Lung (tissue), 12 donors: ENCODE measurements around the gene ALK. TPM values are rescaled to one million over a fixed set of nuclear protein-coding genes. Genes with fewer than 3 reads are reported as not detected.

Experiments used
- ATAC-seq: fragments of 200-7000 bp; cut with Tn5 transposase; one replicate; pipeline ENCODE4 v1.9.1; 2020; ENCODE audit warnings: moderate number of reproducible peaks; ENCODE audit not compliant: insufficient read depth, low FRiP score
- DNase-seq, 3 donors: peaks; one replicate each; pipeline ENCODE4 v3.0.0-alpha.2; 2013 to 2017
- H3K27ac ChIP-seq, 2 donors: one replicate each; pipeline ENCODE4 v1.5.1; 2013; ENCODE audit warnings: mild to moderate bottlenecking in 2 of 2, moderate library complexity in 2 of 2, control low read depth in 1 of 2, inconsistent platforms in 1 of 2, low read depth in 1 of 2, low read length in 1 of 2
- H3K27me3 ChIP-seq, 3 donors: one replicate each; pipeline ENCODE4 v1.5.1; 2013; ENCODE audit warnings: low read length in 2 of 3; ENCODE audit not compliant: control insufficient read depth in 3 of 3, insufficient read depth in 3 of 3
- H3K36me3 ChIP-seq, 4 donors: one replicate each; pipeline ENCODE4 v1.5.1; 2013; ENCODE audit warnings: low read length in 4 of 4, mild to moderate bottlenecking in 1 of 4, moderate library complexity in 1 of 4; ENCODE audit not compliant: control insufficient read depth in 4 of 4, insufficient read depth in 4 of 4
- H3K4me1 ChIP-seq, 5 donors: one replicate each; pipeline ENCODE4 v1.5.1; 2013; ENCODE audit warnings: low read length in 5 of 5, mild to moderate bottlenecking in 2 of 5, moderate library complexity in 1 of 5; ENCODE audit not compliant: control insufficient read depth in 5 of 5, insufficient read depth in 5 of 5
- H3K4me3 ChIP-seq: one replicate; pipeline ENCODE4 v1.5.1; 2013; ENCODE audit warnings: mild to moderate bottlenecking, control low read depth, moderate library complexity
- H3K9ac ChIP-seq, 2 donors: one replicate each; pipeline ENCODE4 v1.5.1; 2013; ENCODE audit warnings: low read length in 2 of 2, control low read depth in 1 of 2; ENCODE audit not compliant: insufficient read depth in 1 of 2
- H3K9me3 ChIP-seq, 4 donors: one replicate each; pipeline ENCODE4 v1.5.1; 2013; ENCODE audit warnings: low read length in 3 of 4, mild to moderate bottlenecking in 1 of 4, moderate library complexity in 1 of 4; ENCODE audit not compliant: control insufficient read depth in 4 of 4, insufficient read depth in 3 of 4
- CTCF ChIP-seq: IDR thresholded peaks from 2 replicates; pipeline ENCODE4 v1.5.1; 2012; ENCODE audit warnings: mild to moderate bottlenecking; ENCODE audit errors: control extremely low read depth, extremely low read depth
- WGBS, 2 donors: extraction: QIAGEN DNeasy Blood & Tissue Kit; methylation state at CpG; one replicate each; pipeline ENCODE4 v1.1.7; 2013; 5-methylcytosine and 5-hydroxymethylcytosine counted together
- polyA plus RNA-seq, 2 donors: library from polyadenylated mRNA; stranded (reverse); fragments of 200-250 nt; gene quantifications; one replicate each; pipeline ENCODE4 v1.2.1, GENCODE V29; 2013
- total RNA-seq, 2 donors: library from RNA; depleted of rRNA in 1 of 2; stranded (reverse); fragments of >200 nt in 1 of 2; gene quantifications; one replicate each; pipeline ENCODE4 v1.2.1, GENCODE V29; 2014 to 2021
- donor health status: control.
- donor health status: control.
- donor health status: Bipolar disorder and iron deficiency.
- donor health status: healthy.
- donor health status: DM: yes; HTN: yes; CAD: no.

Gene ALK
- total and polyA plus RNA-seq, 4 donors, result 0.09 to 0.25 (median 0.10) TPM; not detected in 1

- no peak overlapping the region for H3K27ac ChIP-seq
- H3K36me3 ChIP-seq, result no peaks in the 10 kb centered on the region
- no peak overlapping the region for H3K9ac ChIP-seq
- TF ChIP-seq CTCF, result no peak
- ATAC-seq, result no peak
- no peaks in the 10 kb centered on the region for H3K4me1 ChIP-seq
- WGBS, 2 donors, result 77 to 83% methylated on average over 2 of the region's 2 CpGs
- peaks cover 0 to 2% (median 0%) of the 10 kb centered on the region in 3 donors for H3K27me3 ChIP-seq
- H3K4me3 ChIP-seq, result no peak overlapping the region
- H3K9me3 ChIP-seq, result peaks cover 0 to 6% (median 0%) of the 10 kb centered on the region in 4 donors
- no peak for DNase-seq
These were observed 533.3 kb downstream of the ALK start for GRCh38 chr2:29388071-29388470.

- 82 to 83% methylated on average over 2 of the region's 2 CpGs for WGBS, 2 donors
- no peak overlapping the region for H3K4me3 ChIP-seq
- peaks cover 0 to 2% (median 0%) of the 10 kb centered on the region in 3 donors for H3K27me3 ChIP-seq
- no peak overlapping the region for H3K9ac ChIP-seq
- H3K27ac ChIP-seq, result no peak overlapping the region
- no peak for DNase-seq
- H3K9me3 ChIP-seq, result no peaks in the 10 kb centered on the region
- H3K36me3 ChIP-seq, result no peaks in the 10 kb centered on the region
- TF ChIP-seq CTCF, result no peak
- H3K4me1 ChIP-seq, result no peaks in the 10 kb centered on the region
- no peak for ATAC-seq
These were observed 538.9 kb downstream of the ALK start for GRCh38 chr2:29382486-29382885.

- 82 to 87% methylated on average over 1 of the region's 1 CpG for WGBS, 2 donors
- Histone ChIP-seq H3K36me3 (no peaks in the 10 kb centered on the region), H3K27me3 (no peaks in the 10 kb centered on the region), H3K4me1 (no peaks in the 10 kb centered on the region), H3K27ac (no peak overlapping the region), H3K9me3 (no peaks in the 10 kb centered on the region), H3K9ac (no peak overlapping the region), H3K4me3 (no peak overlapping the region)
- DNase-seq, result no peak
- no peak for ATAC-seq
- no peak for TF ChIP-seq CTCF
These were observed 543.6 kb downstream of the ALK start for GRCh38 chr2:29377788-29378187.

- no peak overlapping the region for H3K4me3 ChIP-seq
- no peak for TF ChIP-seq CTCF
- no peaks in the 10 kb centered on the region for H3K4me1 ChIP-seq
- H3K36me3 ChIP-seq, result no peaks in the 10 kb centered on the region
- 78 to 87% methylated on average over 2 of the region's 2 CpGs for whole genome bisulfite sequencing, 2 donors
- no peak for ATAC-seq
- DNase-seq, result no peak
- no peaks in the 10 kb centered on the region for H3K27me3 ChIP-seq
- H3K9ac ChIP-seq, result no peak overlapping the region
- H3K27ac ChIP-seq, result no peak overlapping the region
- no peaks in the 10 kb centered on the region for H3K9me3 ChIP-seq
These were observed 544.8 kb downstream of the ALK start for GRCh38 chr2:29376541-29376940.
